ENCODE results near the gene RSPO3. TPM values are rescaled to one million over a fixed set of nuclear protein-coding genes. Genes with fewer than 3 reads are reported as not detected.

Gene RSPO3
- total RNA-seq, 1 experiment from 2014 or later: not detected

DNA sequence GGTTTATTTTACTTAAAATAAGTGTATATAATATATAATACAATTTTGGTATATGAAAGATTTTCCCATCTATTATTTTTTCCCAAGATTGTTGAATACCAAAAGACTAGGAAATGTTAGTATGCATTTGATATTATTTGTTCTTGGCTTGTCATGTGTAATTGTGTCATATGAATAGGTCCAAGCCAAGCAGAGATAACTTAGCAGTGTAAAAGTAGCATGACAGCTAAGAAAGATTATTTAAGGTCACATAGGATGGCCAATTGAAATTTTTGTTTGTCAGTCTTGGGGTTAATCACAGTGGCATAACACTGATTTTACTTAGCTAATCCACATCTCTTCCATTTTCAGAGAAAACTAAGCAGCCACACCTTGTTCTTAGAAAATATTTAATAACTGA, 38.8 kb upstream of the RSPO3 start:
- no peaks in the 10 kb centered on the region for H4K20me1 ChIP-seq (ENCODE audit: insufficient read depth)
- intact Hi-C loops (cut with micrococcal nuclease; ENCODE audit: unreplicated experiment): no loop called here
- DNase-seq: no peak
- ChIA-PET POLR2A (ENCODE audit: unreplicated experiment) (no interaction called here), CTCF (no interaction called here)
- H3F3A ChIP-seq (ENCODE audit: insufficient read depth, low read depth): no peaks in the 10 kb centered on the region
- H3K9me2 ChIP-seq (ENCODE audit: insufficient read depth): no peaks in the 10 kb centered on the region
- no peaks in the 10 kb centered on the region for H3K79me2 ChIP-seq (ENCODE audit: low read depth)
- no peaks in the 10 kb centered on the region for H3K9me3 ChIP-seq (ENCODE audit: insufficient read depth, low read depth)
- no peaks in the 10 kb centered on the region for H3K27me3 ChIP-seq (ENCODE audit: insufficient read depth, low read depth)
- H3K27ac ChIP-seq: no peak overlapping the region
- H3K4me3 ChIP-seq: no peak overlapping the region
- no peaks in the 10 kb centered on the region for H3K36me3 ChIP-seq (ENCODE audit: low read depth)
- H2AFZ ChIP-seq: no peak overlapping the region
- no TSS peak for BruUV-seq (replicated peaks)
- TF ChIP-seq, protein P1, sequence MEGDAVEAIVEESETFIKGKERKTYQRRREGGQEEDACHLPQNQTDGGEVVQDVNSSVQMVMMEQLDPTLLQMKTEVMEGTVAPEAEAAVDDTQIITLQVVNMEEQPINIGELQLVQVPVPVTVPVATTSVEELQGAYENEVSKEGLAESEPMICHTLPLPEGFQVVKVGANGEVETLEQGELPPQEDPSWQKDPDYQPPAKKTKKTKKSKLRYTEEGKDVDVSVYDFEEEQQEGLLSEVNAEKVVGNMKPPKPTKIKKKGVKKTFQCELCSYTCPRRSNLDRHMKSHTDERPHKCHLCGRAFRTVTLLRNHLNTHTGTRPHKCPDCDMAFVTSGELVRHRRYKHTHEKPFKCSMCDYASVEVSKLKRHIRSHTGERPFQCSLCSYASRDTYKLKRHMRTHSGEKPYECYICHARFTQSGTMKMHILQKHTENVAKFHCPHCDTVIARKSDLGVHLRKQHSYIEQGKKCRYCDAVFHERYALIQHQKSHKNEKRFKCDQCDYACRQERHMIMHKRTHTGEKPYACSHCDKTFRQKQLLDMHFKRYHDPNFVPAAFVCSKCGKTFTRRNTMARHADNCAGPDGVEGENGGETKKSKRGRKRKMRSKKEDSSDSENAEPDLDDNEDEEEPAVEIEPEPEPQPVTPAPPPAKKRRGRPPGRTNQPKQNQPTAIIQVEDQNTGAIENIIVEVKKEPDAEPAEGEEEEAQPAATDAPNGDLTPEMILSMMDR (conservative IDR thresholded peaks at IDR 0.05): no peak
- no peak for TF ChIP-seq EZH2 (IDR thresholded peaks at IDR 0.05; ENCODE audit: low read depth)
- no peak overlapping the region for H3K4me2 ChIP-seq
- H3K4me1 ChIP-seq (replicated peaks; ENCODE audit: insufficient read depth): peaks cover 5% of the 10 kb centered on the region

DNA sequence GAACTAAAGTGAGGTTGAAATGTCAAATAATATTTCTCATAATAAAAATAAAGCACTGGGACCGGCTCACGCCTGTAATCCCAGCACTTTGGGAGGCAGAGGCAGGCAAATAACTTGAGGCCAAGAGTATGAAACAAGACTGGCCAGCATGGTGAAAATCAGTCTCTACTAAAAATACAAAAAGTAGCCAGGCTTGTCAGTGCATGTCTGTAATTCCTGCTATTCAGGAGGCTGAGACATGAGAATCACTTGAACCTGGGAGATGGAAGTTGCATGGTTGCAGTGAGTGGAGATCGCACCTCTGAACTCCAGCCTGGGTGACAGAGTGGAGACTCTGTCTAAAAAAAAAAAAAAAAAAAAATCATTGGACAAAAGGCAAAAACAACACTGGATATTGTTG, 38.4 kb upstream of the RSPO3 start:
- intact Hi-C loops (cut with micrococcal nuclease; ENCODE audit: unreplicated experiment): no loop called here
- TF ChIP-seq EZH2 (IDR thresholded peaks at IDR 0.05; ENCODE audit: low read depth): no peak
- TF ChIP-seq, protein P1 (conservative IDR thresholded peaks at IDR 0.05): no peak
- Histone ChIP-seq H3K79me2 (ENCODE audit: low read depth) (no peaks in the 10 kb centered on the region), H2AFZ (no peak overlapping the region), H3K27me3 (ENCODE audit: insufficient read depth, low read depth) (no peaks in the 10 kb centered on the region), H3K4me1 (replicated peaks; ENCODE audit: insufficient read depth) (peaks cover 5% of the 10 kb centered on the region), H4K20me1 (ENCODE audit: insufficient read depth) (no peaks in the 10 kb centered on the region), H3F3A (ENCODE audit: insufficient read depth, low read depth) (no peaks in the 10 kb centered on the region), H3K4me3 (no peak overlapping the region), H3K27ac (no peak overlapping the region), H3K4me2 (no peak overlapping the region), H3K9me3 (ENCODE audit: insufficient read depth, low read depth) (no peaks in the 10 kb centered on the region), H3K9me2 (ENCODE audit: insufficient read depth) (no peaks in the 10 kb centered on the region), H3K36me3 (ENCODE audit: low read depth) (no peaks in the 10 kb centered on the region)
- BruUV-seq (replicated peaks): no TSS peak
- CTCF ChIA-PET: no interaction called here
- no peak for DNase-seq
- POLR2A ChIA-PET (ENCODE audit: unreplicated experiment): no interaction called here

DNA sequence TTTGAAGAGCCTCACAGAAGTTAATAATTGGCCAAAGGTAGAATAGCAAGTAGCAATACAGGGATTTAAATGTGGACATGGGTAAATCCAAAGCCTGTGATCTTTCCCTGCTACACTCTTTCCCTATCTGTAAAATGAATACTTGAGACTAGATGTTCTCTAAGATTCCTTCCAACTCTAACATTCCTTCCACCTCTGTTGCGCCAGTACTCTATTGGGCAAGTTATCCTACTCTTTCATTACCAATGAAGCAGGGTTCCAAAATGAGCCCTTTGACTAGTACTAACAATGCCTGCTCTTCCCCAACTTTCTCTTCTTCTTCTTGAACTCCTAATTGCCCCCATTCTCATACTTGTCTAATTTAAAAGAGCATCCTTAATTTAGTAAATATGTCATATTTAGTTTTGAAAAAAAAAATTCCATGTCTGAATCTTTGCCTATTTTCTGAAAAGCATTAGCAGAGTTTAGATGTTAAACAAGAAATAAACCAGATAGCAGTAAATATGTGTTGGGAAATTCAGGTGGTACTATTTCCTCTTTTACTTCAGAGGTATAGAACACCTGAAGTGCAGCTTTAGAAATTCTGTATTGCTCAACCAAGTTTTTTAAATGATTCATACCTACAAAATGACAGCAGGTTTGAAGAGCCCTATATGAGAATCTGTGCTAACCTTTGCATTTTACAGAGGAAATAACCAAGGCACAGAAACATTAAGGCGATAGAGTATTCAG, 35.1 kb upstream of the RSPO3 start:
- no peaks in the 10 kb centered on the region for H3K4me1 ChIP-seq (replicated peaks; ENCODE audit: insufficient read depth)
- no peaks in the 10 kb centered on the region for H3K9me2 ChIP-seq (ENCODE audit: insufficient read depth)
- H3K79me2 ChIP-seq (ENCODE audit: low read depth): no peaks in the 10 kb centered on the region
- no TSS peak for BruUV-seq (replicated peaks)
- no peaks in the 10 kb centered on the region for H3K27me3 ChIP-seq (ENCODE audit: insufficient read depth, low read depth)
- H3K4me2 ChIP-seq: no peak overlapping the region
- TF ChIP-seq EZH2 (IDR thresholded peaks at IDR 0.05; ENCODE audit: low read depth): no peak
- TF ChIP-seq, protein P1 (conservative IDR thresholded peaks at IDR 0.05): no peak
- H3K36me3 ChIP-seq (ENCODE audit: low read depth): no peaks in the 10 kb centered on the region
- no peak overlapping the region for H3K4me3 ChIP-seq
- intact Hi-C loops (cut with micrococcal nuclease; ENCODE audit: unreplicated experiment): no loop called here
- ChIA-PET POLR2A (ENCODE audit: unreplicated experiment) (no interaction called here), CTCF (no interaction called here)
- H4K20me1 ChIP-seq (ENCODE audit: insufficient read depth): no peaks in the 10 kb centered on the region
- H2AFZ ChIP-seq: no peak overlapping the region
- no peaks in the 10 kb centered on the region for H3F3A ChIP-seq (ENCODE audit: insufficient read depth, low read depth)
- H3K27ac ChIP-seq: no peak overlapping the region
- no peak for DNase-seq
- no peaks in the 10 kb centered on the region for H3K9me3 ChIP-seq (ENCODE audit: insufficient read depth, low read depth)
